HG02763 (cell line): ENCODE results near the gene ALOX12.
A peak's percentile ranks its signal among the peaks of the same experiment; 100 is the strongest.

Experiments used
- ATAC-seq: cut with Tn5 transposase; IDR thresholded peaks from one replicate; pipeline ENCODE4 v1.9.1; 2021; ENCODE audit warnings: mild to moderate bottlenecking, moderate library complexity; ENCODE audit not compliant: unreplicated experiment

Gene ALOX12

DNA sequence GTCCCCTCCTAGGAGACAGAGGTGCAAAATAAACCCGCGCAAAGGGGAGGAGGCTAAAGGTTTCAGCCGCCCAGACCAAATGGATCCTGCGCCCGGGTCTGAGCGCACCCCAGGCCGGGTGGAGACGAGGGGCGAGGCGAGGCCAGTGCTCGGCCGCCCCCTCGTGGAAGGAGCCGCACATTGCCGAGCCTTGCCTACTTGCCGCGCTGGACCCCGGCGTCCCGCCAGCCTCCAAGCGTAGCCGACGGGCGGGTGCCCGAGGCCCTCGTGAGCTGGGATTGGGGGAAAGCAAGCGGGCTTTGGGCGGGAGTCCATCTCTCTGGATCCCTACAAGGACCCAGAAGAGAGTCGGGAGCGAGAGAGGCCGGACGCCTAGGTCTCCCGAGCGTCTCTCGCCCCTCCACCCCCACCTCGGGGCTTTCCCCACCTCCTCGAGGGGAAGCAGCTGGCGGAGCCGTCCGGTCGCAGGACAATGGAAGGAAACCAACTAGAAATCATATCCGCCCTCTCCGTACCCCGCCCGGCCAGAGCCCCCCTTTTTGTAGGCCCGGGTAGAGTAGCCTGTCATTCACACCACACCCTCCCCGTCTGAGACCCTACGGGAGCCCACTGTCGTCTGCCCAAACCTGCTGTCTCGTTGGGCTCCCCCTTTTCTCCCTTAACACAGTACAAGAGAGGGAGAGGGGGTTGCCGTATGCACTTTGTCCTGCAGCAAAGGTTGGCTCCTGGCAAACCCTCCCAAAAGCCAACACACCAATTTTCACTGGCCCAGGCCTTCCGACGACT, 26.3 kb downstream of the ALOX12 start:
- no peak for ATAC-seq

- ATAC-seq, result no peak
These were observed 27.1 kb downstream of the ALOX12 start, which contains the start of gene BCL6B for GRCh38 chr17:7022781-7023571. Gene BCL6B, plus strand, starts transcription at chr17:7023050. Its CDS starts 622 bp downstream, at chr17:7023672.

DNA sequence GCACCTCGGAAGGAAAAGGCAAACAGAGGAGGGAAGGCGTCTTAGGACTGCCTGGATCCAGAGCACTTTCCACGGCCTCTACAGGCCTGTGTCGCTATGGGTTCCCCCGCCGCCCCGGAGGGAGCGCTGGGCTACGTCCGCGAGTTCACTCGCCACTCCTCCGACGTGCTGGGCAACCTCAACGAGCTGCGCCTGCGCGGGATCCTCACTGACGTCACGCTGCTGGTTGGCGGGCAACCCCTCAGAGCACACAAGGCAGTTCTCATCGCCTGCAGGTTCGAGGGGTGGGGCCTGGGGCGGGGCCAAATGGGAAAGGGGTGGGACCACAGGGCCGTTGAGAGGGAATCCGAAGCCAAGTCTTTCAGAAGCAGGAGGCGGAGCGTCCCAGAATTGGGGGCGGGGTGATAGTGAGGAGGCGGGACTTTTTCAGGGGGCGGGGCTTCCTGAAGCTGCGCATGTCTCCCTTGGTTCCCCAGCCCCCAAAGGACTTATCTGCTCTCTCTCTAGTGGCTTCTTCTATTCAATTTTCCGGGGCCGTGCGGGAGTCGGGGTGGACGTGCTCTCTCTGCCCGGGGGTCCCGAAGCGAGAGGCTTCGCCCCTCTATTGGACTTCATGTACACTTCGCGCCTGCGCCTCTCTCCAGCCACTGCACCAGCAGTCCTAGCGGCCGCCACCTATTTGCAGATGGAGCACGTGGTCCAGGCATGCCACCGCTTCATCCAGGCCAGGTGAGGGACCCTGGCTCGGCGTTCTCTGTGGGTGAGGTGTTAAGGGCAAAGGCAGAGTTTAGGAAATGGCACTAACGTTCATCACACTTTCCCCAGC, 27.9 kb downstream of the ALOX12 start:
- peak; percentile 39 for ATAC-seq

GRCh38 chr17:7024402-7024785, 28.5 kb downstream of the ALOX12 start:
- ATAC-seq, result no peak

DNA sequence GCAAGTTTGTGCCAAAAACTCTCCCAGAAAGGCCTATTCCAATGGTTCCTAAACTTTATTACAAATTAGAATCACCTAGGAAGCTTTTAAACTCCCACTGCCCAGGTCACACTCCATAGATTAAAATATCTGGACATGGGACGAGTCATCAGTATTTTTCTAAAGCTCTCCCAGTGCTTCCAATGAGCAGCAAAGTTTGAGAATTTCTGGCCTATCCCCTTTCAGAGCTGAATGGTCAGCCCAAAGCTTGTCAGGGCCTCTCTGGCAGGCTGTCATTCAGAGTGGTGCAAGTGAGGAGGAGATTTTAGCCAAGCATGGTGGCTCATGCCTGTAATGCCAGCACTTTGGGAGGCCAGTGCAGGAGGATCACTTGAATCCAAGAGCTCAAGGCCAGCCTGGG, 29.4 kb downstream of the ALOX12 start:
- no peak for ATAC-seq

DNA sequence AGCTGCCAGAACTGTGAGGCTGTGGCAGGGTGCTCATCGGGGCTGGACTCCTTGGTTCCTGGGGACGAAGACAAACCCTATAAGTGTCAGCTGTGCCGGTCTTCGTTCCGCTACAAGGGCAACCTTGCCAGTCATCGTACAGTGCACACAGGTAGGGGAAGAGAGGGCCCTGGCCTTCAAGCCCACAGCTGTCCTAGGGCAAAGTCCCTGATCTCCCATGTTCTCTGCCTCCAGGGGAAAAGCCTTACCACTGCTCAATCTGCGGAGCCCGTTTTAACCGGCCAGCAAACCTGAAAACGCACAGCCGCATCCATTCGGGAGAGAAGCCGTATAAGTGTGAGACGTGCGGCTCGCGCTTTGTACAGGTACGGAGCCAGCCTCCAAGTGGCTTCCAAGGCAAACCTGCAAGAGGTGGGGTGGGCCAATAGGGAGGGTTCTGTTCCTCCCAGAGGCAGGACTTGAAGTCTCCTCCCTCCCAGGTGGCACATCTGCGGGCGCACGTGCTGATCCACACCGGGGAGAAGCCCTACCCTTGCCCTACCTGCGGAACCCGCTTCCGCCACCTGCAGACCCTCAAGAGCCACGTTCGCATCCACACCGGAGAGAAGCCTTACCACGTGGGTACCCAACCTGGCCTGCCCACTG, 30.7 kb downstream of the ALOX12 start:
- no peak for ATAC-seq

DNA sequence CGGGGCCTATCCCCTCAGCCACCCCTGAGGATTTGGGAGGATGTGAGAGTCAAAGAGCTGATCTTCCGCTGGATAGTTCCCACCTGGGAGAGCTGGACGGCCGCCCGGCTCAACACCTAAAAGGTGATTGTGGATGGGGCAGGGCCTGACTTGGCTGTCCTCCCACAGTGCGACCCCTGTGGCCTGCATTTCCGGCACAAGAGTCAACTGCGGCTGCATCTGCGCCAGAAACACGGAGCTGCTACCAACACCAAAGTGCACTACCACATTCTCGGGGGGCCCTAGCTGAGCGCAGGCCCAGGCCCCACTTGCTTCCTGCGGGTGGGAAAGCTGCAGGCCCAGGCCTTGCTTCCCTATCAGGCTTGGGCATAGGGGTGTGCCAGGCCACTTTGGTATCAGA, 31.5 kb downstream of the ALOX12 start:
- ATAC-seq, result no peak

GRCh38 chr17:7029096-7029495, 33.2 kb downstream of the ALOX12 start:
- ATAC-seq, result no peak

DNA sequence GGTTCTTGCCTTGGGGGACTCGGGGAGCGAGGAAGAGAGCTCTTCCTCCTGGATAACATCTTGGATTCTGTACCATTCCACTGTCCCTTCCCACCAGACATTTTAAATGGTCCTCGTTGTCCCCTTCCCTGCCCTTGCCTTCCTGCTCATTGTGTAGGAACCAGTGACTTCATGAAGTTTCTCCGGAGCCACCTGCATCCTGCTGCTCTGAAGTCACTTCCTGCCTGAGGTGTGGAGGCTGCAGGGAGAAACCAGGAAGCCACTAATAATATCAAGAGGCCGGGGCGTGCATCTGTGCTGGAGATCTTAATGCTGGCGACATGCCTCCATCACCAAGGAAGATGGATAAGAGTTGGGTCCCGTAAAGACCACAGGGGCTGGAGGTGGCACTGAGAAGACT, 33.8 kb downstream of the ALOX12 start:
- no peak for ATAC-seq

DNA sequence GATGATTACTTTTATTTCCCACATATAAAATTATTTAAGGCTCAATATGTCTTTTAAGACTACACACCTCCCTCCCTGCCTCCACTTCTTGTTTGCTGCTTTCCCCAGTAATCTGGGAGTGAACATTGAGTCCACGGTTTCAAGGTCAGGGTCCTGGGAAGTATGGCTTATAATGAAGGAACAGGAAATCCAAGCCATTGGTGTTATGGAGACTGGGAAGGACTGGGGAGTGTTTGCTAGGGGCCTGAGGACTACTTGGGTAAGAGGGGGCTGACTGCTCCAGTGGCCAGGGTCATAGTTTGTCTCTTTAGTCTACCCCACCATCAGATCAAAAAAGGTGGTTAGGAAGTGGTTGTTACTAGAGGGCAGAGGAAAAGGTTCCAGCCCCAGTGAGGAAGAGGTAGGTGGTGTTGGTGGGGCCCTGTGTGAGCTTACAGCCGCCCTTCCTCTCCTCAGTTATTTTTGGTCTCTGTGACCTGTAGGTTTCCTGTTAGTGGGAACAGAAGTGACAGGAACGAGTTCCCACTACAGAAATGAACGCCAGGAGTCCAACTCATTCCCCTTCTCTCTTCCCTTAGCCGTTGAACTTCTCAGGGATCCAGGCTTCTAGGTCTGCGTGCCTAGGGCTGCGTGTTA, 39.2 kb downstream of the ALOX12 start:
- peak; percentile 2 for ATAC-seq

- peak; percentile 91 for ATAC-seq
These were observed 39.9 kb downstream of the ALOX12 start, which contains the start of gene SLC16A13 for GRCh38 chr17:7035591-7036368. Gene SLC16A13, plus strand, starts transcription at chr17:7036015. Its CDS starts 368 bp downstream, at chr17:7036383.

GRCh38 chr17:7038025-7038862, 42.4 kb downstream of the ALOX12 start:
- ATAC-seq, result no peak

- ATAC-seq, result no peak
These were observed 44.0 kb downstream of the ALOX12 start for GRCh38 chr17:7039832-7040231.

DNA sequence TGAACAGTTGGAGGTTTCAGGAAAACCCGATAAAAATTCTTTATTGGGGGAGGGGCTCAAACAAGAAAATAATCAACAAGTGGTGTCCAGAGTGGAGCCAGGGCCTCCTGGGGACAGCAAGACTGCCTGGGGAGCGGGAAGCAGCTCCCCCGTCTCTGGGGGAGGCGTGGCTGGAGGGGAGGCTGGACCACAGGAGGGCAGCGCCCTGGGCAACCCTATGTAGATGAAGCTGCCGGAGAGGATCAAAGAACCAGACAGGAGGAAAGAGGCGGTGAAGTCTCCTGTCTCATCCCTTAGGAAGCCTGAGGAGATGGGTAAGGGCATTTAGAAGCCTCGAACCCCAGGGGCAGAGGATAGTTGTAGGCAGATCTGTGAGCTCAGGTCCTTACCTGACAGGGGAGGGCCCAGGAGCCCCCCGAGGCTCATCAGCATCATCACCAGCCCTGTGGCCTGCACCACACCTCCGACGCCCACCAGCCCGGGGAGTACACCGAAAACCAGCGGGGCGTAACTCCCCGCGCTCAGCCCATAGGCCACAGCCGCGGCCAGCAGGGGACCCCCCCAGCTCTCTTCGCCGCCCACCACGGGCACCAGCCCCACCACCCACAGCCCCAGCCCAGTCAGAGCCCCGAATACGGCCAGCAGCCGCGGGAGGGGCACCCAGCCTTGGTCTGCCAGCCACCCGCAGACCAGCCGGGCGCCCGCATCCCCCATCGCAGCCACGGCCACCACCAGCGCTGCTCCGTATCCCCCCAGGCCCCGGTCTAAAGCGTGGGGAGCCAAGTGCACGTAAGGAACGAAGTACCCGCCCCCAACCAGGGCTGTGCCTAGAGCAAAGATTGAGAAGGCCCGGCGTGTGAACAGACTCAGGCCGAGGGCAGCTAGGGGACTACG, 46.0 kb downstream of the ALOX12 start:
- no peak for ATAC-seq

GRCh38 chr17:7042501-7043181, 46.8 kb downstream of the ALOX12 start:
- ATAC-seq, result no peak

DNA sequence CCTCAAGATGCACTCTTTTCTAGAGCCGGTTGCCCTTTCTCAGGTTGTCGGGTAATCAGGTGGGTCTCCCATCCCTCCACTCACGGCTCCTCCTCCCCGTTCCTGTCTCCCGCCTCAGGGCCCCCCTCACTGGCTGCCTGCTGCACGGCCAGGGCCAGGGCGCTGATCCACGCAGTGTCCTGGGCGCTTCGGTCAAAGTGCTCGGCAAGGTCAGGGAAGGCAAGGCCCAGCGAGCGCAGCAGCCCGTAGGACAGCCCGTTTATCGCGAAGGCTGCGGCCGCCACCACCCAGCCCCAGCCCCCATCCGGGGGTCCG, 47.3 kb downstream of the ALOX12 start:
- ATAC-seq, result no peak
